Measurements from ENCODE around the gene TBX20.
A peak's percentile ranks its signal among the peaks of the same experiment; 100 is the strongest.

The TBX20 gene, protein sequence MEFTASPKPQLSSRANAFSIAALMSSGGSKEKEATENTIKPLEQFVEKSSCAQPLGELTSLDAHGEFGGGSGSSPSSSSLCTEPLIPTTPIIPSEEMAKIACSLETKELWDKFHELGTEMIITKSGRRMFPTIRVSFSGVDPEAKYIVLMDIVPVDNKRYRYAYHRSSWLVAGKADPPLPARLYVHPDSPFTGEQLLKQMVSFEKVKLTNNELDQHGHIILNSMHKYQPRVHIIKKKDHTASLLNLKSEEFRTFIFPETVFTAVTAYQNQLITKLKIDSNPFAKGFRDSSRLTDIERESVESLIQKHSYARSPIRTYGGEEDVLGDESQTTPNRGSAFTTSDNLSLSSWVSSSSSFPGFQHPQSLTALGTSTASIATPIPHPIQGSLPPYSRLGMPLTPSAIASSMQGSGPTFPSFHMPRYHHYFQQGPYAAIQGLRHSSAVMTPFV

DNA sequence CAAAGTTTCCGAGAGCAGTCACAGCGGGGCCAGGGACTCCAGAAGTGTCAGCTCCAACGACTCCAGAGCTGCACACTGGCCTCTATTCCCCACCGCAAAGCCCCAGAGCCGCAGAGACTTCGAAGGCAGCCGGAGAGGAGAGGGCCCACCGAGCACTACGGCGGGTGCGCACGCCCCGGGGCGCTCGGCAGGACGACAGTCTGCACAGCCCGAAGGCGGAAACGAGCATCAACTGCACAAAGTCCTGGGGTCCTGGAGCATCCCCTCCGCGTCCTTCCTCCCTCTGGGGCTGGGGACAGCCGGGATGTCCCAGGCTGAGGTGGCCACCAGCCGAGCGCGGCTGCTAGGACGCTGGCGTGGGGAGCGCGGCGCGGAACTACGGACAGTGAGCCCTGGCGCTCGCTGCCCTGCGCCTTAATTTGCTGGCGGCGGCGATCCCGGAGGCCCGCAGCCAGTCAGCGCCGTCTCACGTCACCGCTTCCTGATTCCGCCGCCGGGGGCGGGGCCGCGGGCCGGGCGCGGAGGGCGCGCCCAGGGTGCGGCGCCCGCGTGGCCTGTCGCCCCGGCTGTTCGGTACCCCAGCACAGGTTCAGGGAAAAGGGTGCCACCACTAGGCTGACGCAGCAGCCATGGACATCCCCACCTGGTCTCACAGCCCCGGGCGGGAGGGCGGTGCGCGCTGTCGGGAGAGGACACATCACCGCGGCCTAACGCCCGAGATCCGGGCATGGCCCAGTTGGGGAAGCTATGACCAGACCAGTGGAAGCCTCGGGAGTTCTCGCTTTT is at the start of gene TBX20:
Gene TBX20 (minus strand): TSS at position 391 of the 786 bp plus-strand sequence. CDS start 480 bp downstream, outside the sequence.
- DNase-seq (ENCODE audit: low spot score) = peak; percentile 87

DNA sequence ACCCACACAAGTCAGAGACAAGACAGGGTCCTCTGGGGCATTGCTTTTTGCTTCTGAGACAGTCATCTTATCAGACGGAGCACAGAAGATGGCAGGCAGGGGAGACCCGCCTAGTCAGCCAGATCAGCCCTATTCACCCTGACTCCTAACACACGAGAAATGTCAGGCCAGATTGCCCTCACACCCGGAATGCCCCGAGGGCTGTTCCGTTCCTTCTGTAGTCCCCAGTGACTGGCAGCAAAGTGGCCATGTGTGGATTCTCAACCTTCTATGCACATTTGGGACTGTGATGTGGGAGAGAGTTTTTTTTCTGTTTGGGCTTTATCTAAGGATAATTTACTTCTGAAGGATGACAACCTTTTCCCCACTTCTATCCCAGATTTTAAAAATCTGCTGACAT is 35.5 kb upstream of the TBX20 start:
- no peak for DNase-seq (ENCODE audit: low spot score)

DNA sequence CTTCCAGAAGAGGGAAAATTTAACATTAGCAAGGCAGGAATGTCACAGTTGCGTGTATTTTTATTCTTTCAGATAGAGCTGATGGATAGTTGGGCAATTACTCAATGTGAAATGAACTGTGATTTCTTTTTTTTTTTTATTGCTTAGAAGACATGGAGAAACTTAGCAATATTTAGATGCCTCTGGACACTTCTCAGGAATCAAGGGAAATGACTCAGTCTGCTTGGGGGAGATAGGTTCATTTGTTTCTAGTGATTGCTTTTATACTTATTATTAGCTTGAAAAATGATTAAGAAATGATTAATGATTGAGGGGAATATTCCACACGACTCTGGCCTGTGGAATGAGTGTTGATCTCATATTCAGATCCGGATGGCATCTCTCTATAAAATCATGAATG is 33.1 kb upstream of the TBX20 start:
- DNase-seq (ENCODE audit: low spot score) = no peak

DNA sequence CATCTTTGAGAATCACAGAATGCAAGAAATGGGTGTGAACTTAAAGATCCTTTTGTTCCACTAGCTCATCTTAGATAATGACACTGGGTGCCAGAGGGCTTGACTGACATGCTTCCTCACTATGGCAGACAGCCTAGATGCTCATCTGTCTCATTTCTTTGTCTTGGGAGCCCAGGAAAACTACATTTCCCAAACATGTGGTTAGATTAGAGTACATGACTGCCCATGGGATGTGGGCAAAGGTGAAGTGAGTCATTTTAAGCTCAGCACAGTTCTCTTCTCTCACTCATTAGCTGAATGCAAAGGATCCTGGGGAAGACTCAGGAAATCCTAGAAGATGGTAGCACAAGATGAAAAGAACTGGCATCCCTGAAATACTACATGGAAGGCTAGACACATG is 32.5 kb upstream of the TBX20 start:
- no peak for DNase-seq (ENCODE audit: low spot score)

DNA sequence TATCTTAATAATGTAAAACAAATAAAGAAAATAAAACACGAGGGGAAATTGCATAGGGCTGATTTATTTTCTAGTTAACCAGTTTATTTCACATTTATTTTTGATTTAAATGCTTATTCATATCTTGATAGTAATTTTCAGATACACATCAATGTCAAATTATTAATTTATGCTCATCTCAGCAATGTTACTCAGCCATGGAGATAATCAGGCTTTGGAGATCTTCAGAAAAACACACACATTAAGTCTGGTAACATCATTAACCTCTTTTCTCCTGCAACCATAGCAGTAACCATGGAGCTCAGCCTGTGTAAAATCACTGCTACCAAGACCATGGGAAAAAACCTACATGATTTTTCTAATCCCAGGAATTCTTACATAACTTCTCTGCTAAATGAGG is 31.9 kb upstream of the TBX20 start:
- DNase-seq (ENCODE audit: low spot score) = no peak

DNA sequence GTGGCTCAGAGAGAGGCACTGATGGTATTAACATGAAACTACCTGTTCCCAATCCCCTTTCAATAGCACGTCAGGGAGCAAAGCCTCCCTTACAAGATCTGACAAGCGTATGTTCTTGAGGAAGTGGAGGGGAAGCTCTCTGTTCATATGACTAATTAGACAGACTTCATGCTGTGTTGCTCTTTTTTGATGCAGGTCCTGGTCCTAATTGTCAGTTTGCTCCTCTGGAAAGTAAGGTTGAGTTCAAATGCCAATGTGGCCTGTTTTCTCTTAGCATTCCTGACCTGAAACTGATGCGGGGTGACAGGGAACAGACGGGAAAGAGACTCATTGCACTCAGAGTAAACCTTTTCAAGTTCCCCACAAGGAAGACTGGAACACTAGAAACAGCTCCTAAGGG is 27.0 kb upstream of the TBX20 start:
- DNase-seq (ENCODE audit: low spot score) = no peak

DNA sequence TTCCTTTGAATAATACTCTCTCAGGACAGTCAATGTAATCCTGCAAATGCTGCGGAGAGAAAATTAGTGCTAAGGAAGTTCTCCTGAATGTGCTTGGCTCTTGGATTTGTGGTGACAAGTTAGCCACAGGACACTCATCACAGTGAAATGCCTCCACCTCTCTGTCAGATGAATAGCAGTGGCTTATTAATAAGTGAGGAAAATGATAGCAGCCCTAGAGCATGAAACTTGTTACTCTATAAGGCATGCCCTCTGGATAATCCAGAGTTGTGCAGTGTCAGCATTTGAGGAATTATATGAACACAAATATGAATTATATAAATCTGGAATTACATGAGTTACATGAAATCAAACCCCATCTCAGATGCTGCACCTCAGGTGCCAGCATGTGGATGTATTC is 23.5 kb upstream of the TBX20 start:
- DNase-seq (ENCODE audit: low spot score) = no peak

DNA sequence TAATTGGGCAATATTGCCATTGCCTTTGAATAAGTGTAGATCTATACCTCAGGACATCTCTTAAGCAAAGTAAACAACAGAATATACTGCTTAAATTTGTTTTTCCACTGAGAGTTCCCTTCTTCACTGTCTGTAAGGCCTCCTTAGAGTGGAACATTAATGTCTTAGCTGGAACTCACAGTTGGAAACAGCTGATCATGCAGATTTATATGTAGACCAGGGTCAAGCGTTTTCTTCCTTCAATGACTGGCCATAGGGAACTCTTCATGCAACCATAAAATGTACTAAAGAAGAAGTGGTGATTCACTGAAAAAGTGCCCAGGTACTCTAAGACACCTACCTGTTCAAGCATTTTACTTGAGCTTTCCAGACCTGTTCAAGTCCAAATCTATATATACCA is 18.3 kb upstream of the TBX20 start:
- no peak for DNase-seq (ENCODE audit: low spot score)

DNA sequence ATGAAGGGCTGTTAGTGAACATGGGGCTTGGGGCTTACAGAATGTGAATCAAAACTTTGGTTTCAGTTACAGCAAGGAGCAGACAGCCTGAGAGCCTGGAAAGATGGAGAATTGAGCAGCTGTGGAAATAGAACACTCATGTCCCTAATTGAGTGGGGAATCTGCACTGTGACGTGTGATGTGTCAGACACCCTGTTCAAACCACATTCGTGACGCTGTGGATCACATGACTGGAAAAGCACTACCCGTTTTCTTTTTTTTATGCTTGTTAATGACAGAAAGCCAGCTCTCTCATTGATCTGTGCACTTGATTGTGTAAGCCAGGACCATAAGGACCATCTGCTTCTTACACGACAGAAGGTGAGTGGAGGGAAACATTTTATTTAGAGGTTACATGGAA is 15.1 kb upstream of the TBX20 start:
- no peak for DNase-seq (ENCODE audit: low spot score)

DNA sequence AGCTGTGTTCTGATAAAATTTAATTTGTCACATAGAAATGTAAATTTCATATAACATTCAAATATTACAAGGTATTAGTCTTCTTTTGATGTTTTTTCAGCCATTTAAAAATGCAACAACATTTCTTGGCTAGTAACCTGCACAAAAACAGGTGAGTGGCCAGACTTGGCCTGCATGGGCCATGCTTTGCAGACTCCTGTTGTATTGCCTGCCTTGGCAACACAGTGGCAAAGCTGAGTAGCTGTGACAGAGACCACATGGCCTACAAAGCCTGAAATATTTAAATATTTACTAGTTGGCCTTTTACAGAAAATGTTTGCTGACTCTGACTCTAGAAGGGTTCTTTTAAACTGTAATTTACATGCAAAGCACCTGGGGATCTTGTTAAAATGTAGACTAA is 13.5 kb upstream of the TBX20 start:
- DNase-seq (ENCODE audit: low spot score) = no peak

DNA sequence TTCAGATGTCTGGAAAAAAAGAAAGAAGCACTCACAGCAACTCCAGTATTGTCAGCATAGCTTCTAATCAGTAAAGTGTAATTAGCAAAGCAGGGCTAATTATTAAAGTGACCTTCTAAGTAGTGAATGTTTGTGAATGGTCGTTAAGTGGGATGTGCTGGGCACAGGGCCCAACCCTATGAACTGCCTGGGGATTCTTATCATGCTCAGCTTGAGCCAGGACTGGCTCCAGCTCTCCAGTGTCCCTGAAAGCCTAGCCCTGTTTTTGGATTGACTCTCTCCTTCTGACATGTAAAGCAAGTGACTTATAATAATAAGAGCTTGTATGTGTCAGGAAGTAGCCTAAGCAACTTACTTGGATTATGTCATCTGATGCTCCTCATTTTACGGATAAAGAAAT is 9.5 kb upstream of the TBX20 start:
- DNase-seq (ENCODE audit: low spot score) = no peak

DNA sequence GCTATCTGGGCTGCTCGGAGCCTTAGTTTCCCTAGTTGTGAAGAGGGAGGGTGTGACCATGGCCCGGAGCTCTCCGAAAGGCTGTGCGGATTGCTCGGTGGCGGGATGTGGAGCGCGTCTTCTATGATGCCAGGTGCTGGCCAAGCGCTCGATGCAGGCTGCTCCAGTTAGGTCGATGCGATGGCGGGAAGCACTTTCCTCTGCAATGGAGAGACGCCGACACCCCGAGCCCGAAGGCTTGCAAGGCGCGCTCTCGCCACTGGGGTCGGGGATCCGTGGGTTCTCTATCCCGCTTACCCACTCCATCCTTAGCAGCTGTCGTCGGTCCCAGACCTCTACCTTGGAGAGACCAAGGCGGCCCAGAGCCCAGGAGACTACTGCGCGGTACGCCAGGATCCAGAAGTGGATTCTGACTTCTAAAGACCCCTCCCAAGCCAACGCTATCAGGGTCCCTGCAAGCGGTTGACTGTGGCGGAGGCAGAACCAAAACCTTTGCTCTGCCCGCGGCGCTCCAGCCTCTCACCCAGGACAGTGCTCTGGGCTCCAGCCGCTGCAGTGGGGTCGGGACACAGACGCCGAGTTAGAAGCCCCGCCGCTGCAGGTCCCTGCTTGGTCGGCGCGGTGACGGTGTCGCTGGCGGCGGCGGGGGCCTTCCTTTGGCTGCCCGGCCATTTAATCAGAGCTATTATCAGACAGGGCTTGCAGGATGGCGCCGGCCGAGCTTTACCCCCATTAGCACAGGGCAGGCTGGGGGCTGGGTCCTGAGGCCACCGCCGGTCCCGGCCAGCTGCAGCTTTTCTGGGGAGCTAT is 7.8 kb upstream of the TBX20 start:
- DNase-seq (ENCODE audit: low spot score) = peak; percentile 67

DNA sequence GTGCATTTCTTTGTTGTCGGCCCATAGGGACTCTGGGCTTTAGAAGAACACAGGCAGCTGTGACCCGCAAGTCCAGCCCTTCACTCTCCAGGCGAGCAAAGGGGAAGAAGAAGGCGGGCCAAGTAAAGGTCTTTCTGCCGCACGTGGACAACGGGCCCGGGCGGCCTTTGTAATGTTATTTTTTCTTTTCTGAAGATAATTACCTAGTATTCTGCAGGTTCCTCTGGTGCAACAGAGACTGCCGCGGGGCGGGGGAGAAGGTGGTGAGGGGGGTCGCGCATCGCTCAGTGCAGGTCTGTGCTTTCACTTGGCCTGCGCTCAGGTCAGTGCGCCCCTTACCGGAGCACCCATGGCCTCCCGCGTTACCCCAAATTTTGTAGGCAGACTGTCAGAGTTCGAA is 7.1 kb upstream of the TBX20 start:
- no peak for DNase-seq (ENCODE audit: low spot score)

DNA sequence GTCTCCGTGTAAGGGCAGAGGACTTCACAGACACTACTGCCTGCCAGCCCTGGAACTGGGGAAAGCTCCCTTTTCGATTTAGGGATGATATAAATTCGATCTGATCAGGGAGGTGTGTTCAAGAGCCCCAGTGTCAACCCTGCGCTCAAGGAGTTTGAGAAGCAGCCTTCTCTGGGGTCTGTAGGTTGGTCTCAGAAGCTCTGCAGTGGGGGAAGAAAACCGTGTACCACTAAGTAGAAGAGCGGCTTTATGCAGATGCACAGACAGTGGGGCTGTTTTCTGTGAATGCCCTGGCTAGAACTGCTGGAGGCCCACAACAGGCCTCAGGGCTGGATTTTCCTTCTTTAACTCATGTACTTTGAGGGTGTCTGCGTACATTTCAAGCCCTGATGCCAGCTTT is 6.3 kb upstream of the TBX20 start:
- peak; percentile 53 for DNase-seq (ENCODE audit: low spot score)

DNA sequence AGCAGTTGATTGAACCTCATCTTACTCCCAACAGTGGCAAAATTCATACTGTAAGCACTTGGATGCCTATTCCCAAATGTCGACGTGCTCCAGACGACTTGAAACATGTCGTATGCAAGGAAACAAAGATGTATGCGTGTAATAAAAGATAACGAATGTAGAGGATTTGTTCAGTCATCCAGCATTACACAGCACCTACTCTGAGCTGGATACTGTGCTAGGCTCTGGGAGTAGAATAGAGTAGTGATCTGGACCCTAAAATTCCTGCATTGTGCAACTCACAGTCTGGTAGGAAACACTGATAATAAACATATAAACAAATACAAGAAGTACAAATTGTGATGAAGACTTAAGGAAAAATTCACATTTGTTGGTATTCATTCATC is 5.6 kb upstream of the TBX20 start:
- DNase-seq (ENCODE audit: low spot score) = no peak

DNA sequence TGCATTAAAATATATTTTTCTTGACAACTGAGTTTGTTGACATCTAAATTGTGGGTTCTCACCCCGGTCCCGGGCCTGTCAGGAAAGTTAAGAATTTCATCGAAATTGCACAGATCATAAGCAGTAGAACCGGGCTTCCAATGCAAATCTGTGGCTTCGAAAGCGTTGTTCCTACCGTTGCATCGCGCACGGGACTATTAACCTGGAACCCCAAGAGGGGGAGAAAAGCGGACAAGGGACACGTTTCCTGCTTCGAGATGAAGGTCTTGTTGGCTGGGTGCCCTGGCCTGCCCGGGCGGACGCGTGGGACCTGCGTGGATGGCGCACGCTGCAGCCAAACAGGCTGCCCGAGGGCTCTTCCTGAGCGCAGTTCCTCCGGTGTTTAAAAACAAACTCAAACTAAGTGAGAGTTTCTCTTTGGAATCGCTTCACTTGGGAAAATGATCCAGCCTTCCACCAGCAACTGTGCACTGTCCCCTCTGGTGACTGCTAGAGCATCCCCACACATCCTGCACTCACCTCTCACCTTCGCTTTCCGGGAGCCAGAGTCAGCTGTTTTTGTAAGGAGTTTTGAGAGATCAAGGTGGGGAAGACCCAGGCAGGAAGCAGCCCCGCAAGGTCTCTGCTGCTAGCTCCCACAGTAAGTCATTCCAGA is 5.1 kb upstream of the TBX20 start:
- no peak for DNase-seq (ENCODE audit: low spot score)

DNA sequence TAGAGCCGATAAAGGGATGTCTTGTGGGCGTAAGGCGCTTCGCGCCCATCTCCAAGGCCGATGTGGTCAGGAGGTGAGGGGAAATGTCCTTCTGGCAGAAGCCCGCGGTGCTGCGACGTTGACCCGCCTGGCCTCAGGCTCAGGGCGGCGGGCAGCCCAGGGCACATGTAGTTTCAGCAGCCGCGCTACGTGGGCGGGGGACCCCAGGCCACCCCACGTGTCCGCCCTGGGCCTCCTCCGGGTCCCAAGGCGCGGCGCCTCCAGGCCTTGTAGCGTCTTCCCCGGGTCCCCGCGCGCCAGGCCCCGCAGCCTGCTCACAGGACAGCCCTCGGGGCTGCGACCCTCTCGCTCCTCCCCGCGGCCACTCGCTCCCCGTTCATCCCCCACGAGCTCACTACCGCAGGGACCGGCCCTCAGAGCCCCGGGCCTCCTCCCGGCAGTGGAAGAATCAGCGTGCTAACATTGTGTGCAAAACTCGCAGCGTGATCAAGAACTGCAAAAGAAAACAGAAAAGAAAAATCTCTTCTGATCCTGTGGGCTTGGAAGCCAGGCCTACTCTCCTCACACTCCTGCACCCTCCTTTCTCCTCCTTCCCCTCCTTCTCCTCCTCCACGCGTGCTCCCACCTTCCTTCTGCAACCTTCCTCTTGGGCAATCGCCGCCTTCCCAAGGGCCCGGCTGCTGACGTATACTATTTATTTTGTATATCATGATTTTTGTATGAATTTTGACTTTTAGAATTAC is 4.4 kb upstream of the TBX20 start:
- peak; percentile 69 for DNase-seq (ENCODE audit: low spot score)

DNA sequence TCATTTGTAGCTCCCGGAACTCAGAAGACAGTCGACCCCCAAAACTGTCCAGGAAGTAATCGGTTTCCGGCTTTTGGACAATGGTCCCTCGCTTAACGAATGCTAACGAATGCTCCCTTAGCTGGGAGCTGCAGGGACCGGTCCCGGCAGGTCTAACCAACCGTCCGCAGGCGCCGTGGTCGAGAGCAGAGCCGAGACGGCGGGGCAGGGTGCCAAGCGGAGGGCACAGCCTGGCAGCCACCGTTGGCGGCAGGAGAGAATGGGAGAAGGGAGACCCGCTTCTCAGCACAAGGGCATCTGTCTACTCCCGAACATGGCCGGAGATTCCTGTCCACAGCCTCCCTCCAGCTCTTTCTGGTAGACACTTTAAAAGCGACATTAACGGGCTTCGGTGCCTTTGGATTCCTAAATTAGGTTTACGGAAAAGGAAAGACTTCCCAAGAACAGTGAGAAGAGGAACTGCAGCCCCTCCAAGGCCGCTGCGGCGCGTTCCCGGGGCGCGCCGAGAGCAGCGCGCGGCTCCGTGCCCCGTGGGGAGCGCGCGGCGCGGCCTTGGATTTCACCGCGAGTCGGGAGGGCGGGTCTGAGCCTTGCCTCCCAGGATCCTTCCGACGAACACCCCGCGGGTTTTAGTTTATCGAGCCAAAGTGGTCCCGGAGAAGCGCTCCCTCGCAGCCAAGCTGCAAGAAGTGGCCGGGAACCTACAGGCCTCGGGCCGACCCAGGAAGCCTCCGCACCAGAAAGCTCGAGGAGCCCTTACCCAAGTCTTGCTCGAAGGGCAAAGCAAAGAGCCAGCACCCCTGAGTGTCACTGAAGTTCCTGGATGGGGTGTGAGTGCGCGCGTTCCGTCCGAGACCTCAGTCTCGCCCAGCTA is 3.6 kb upstream of the TBX20 start:
- DNase-seq (ENCODE audit: low spot score) = peak; percentile 62

DNA sequence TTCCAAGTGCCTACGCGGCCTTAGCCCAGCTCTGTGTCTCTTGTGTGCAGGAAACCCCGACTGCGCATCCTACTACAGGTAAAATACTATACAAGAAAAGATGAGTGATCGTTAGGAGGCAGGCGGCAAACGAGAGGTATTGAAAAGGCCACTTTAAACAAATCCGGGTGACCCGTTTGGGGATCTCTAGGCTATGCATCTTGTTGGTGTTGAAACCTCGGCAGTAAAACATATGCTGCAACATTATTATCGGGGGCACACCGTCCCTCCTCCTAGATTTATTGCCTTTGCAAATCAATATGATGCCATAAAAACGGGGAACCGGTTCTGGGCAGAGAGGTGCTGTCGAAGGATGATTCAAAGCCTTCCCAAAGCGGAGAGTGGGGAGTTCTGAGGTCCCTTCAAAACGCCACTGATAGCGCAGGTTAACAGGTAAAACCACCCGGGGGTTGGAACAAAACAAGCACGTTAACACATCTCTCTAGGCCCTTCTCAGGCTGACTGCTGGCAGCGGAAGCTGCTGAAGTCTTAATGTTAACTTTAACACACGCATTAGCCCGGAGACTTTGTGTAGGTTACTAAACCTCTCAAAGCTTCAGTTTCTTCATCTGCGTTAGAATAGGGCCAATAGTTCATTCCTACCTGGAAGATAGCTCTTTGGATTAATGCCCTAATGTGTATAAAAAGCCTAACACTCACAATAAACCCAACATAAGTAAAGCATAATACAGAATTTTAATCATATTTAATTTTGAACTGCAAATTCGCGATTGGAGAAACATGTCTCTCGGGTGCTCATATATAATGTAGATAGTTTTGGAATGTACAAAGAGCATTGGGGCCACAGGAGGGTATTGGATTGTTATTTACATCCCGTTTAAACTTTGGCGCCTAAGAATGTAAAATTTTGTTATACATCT is 2.6 kb upstream of the TBX20 start:
- DNase-seq (ENCODE audit: low spot score) = no peak

Measured in ecto neural progenitor cell (in vitro differentiated cells).